ENCODE results near the gene CES3. TPM values are rescaled to one million over a fixed set of nuclear protein-coding genes. Genes with fewer than 3 reads are reported as not detected.
"Not testable (repeated sequence)": the region's sequence is repeated elsewhere in the genome, so short reads cannot be mapped to it uniquely, and the experiment has no call there.

Gene CES3
- total RNA-seq, 1 donor from 2014 or later = not detected

DNA sequence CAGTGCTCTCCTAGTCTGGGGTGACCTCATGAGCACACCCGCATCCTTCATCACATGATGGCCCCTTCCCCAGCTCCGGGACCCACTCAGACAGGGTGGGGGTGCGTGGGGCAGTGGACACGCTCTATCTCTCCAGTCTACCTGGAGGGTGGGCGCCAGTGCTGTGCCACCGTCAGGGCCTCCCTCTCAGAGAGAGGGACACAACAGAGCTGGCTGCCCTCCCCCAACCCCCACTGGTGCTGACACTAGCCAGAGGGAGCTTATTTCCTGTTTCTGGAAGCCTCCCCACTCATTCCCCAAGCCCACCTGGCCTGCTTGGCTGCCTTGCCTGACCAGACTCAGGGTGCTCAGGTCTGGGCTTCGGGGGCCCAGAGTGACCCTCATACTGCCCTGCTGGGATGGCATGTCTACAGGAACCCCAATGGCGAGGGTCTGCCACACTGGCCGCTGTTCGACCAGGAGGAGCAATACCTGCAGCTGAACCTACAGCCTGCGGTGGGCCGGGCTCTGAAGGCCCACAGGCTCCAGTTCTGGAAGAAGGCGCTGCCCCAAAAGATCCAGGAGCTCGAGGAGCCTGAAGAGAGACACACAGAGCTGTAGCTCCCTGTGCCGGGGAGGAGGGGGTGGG lies 17.5 kb upstream of the CES3 start:
- TF ChIP-seq, protein P1, sequence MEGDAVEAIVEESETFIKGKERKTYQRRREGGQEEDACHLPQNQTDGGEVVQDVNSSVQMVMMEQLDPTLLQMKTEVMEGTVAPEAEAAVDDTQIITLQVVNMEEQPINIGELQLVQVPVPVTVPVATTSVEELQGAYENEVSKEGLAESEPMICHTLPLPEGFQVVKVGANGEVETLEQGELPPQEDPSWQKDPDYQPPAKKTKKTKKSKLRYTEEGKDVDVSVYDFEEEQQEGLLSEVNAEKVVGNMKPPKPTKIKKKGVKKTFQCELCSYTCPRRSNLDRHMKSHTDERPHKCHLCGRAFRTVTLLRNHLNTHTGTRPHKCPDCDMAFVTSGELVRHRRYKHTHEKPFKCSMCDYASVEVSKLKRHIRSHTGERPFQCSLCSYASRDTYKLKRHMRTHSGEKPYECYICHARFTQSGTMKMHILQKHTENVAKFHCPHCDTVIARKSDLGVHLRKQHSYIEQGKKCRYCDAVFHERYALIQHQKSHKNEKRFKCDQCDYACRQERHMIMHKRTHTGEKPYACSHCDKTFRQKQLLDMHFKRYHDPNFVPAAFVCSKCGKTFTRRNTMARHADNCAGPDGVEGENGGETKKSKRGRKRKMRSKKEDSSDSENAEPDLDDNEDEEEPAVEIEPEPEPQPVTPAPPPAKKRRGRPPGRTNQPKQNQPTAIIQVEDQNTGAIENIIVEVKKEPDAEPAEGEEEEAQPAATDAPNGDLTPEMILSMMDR (IDR thresholded peaks at IDR 0.05) = no peak
- no peak for DNase-seq (ENCODE audit: low spot score in 2 of 2)
- H3K4me3 ChIP-seq = no peak overlapping the region
- no peaks in the 10 kb centered on the region for H3K9me3 ChIP-seq
- no peak overlapping the region for H3K27ac ChIP-seq
- no peaks in the 10 kb centered on the region for H3K27me3 ChIP-seq
- peaks cover 0 to 6% of the 10 kb centered on the region in 2 donors for H3K4me1 ChIP-seq
- H3K36me3 ChIP-seq = peaks cover 47 to 52% of the 10 kb centered on the region in 2 donors
- intact Hi-C loops (cut with DNase I) = no loop called here

DNA sequence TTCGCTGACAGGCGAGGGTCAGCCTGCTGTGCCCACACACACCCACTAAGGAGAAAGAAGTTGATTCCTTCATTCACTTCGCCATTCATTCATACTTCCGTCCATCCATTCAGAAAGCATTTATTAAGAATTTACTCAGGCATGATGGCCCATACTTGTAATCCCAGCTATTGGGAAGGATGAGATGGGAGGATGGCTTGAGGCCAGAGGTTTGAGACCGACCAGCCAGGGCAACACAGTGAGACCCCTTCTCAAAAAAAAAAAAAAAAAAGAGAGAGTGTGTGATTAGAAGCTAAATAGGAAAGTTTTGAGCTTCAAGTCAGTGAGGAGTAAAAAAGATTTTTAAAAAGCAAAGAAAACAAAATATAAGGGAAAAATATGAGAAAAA lies 17.0 kb upstream of the CES3 start:
- Histone ChIP-seq H3K4me1 (peaks cover 0 to 11% of the 10 kb centered on the region in 2 donors), H3K4me3 (no peak overlapping the region), H3K27ac (no peak overlapping the region), H3K27me3 (no peaks in the 10 kb centered on the region), H3K9me3 (no peaks in the 10 kb centered on the region), H3K36me3 (peaks cover 47 to 49% of the 10 kb centered on the region in 2 donors)
- DNase-seq (ENCODE audit: low spot score in 2 of 2) = no peak
- TF ChIP-seq, protein P1 (IDR thresholded peaks at IDR 0.05) = no peak
- intact Hi-C loops (cut with DNase I) = no loop called here

- Histone ChIP-seq H3K36me3 (peaks cover 39 to 40% of the 10 kb centered on the region in 2 donors), H3K4me1 (peaks cover 0 to 12% of the 10 kb centered on the region in 2 donors)
- H3K9me3 ChIP-seq; H3K27me3 ChIP-seq; H3K27ac ChIP-seq; H3K4me3 ChIP-seq; intact Hi-C loops (cut with DNase I); DNase-seq (ENCODE audit: low spot score in 2 of 2): not testable (repeated sequence)
Observed at GRCh38 chr16:66944971-66945370, 16.1 kb upstream of the CES3 start.

- H3K27me3 ChIP-seq = no peaks in the 10 kb centered on the region
- intact Hi-C loops (cut with DNase I) = loop anchor here (2.0 kb wide), 1 partner anchor 51 kb away; no protein-coding TSS in a partner anchor
- H3K4me3 ChIP-seq = no peak overlapping the region
- no peak overlapping the region for H3K27ac ChIP-seq
- DNase-seq (ENCODE audit: low spot score in 2 of 2) = no peak
- TF ChIP-seq, protein P1 (IDR thresholded peaks at IDR 0.05) = no peak
- H3K4me1 ChIP-seq = peaks cover 0 to 12% of the 10 kb centered on the region in 2 donors
- H3K36me3 ChIP-seq = peaks cover 30% of the 10 kb centered on the region in 2 donors
- no peaks in the 10 kb centered on the region for H3K9me3 ChIP-seq
Observed at GRCh38 chr16:66945939-66946338, 15.1 kb upstream of the CES3 start.

DNA sequence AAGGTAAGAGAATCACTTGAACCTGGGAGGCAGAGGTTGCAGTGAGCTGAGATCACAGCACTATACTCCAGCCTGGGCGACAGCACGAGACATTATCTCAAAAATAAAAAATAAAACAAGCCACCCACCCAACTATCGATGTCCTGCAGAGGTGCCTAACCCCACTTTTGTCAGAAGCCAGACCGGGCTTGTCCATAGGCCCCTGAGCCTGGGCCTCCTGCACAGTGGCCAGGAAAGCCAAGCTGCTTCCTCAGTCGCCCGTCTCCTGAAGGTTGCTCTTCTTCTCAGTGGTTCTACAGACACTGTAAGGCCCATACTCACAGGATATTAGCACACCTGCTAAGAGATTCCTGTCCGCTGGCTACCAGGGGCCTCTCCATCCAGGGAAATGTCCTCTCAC lies 14.5 kb upstream of the CES3 start:
- no peak for DNase-seq (ENCODE audit: low spot score in 2 of 2)
- TF ChIP-seq, protein P1 (IDR thresholded peaks at IDR 0.05) = no peak
- H3K36me3 ChIP-seq = peaks cover 24% of the 10 kb centered on the region in 2 donors
- H3K27me3 ChIP-seq = no peaks in the 10 kb centered on the region
- no peak overlapping the region for H3K27ac ChIP-seq
- H3K9me3 ChIP-seq = no peaks in the 10 kb centered on the region
- peaks cover 0 to 12% of the 10 kb centered on the region in 2 donors for H3K4me1 ChIP-seq
- H3K4me3 ChIP-seq = no peak overlapping the region
- intact Hi-C loops (cut with DNase I) = loop anchor here (2.0 kb wide), 1 partner anchor 52 kb away; no protein-coding TSS in a partner anchor

DNA sequence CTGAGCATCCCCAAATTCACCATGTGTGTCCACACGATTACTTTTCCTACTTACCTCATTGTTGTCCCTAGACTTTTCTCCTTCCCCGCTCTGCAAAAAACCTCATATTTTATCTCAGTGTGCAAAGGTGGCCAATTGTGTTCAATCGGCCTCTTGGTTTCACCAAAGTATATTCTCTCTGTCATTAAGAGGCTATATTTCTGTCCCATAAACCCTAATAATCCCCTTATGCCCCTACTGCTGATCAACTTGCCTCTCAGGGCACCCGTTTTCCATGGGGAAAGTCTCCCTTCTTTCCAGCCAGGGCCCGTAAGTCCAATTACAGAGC lies 14.1 kb upstream of the CES3 start:
- Histone ChIP-seq H3K9me3 (no peaks in the 10 kb centered on the region), H3K27ac (no peak overlapping the region), H3K4me1 (peaks cover 0 to 12% of the 10 kb centered on the region in 2 donors), H3K27me3 (no peaks in the 10 kb centered on the region), H3K4me3 (no peak overlapping the region), H3K36me3 (peaks cover 20% of the 10 kb centered on the region in 2 donors)
- DNase-seq (ENCODE audit: low spot score in 2 of 2) = no peak
- intact Hi-C loops (cut with DNase I) = loop anchor here (2.0 kb wide), 1 partner anchor 52 kb away; no protein-coding TSS in a partner anchor
- TF ChIP-seq, protein P1 (IDR thresholded peaks at IDR 0.05) = no peak

Measured in ascending aorta (tissue), 2 donors.